Measurements from ENCODE around the gene GPX8.
A peak's percentile ranks its signal among the peaks of the same experiment; 100 is the strongest.

The GPX8 gene

DNA sequence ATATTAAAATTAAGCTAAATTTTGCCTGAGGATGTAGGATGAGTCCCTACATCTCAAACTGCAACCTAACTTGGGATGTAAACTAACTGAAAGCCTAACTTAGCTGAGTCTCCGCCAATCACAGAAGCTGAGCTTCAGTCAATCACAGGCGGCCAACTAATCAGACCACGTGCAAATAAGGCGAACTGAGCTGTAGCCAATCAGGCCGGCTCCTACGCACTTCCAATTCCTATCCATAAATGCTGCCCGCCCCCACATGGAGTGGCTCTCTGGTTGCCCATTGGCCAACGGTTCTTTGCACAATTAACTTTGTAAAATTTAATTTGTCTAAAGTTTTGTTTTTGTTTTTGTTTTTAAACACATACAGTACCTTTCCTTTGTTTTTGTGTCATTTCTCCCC, 13.9 kb upstream of the GPX8 start:
- Histone ChIP-seq H3K27me3 (ENCODE audit: insufficient read depth, low read length, poor library complexity) (no peaks in the 10 kb centered on the region), H3K4me1 (ENCODE audit: control insufficient read depth, low read depth, low read length) (no peaks in the 10 kb centered on the region), H3K27ac (ENCODE audit: low read depth, low read length) (no peak overlapping the region), H2AK5ac (ENCODE audit: low read length) (no peak overlapping the region), H3K23ac (ENCODE audit: low read length) (no peak overlapping the region), H2BK5ac (ENCODE audit: low read length) (no peak overlapping the region), H3K4ac (ENCODE audit: low read depth, low read length) (no peak overlapping the region), H3K18ac (ENCODE audit: low read length) (no peak overlapping the region), H3K79me1 (ENCODE audit: low read length) (no peaks in the 10 kb centered on the region), H3K56ac (ENCODE audit: low read length) (peak overlapping the region; percentile 28), H3K79me2 (ENCODE audit: control insufficient read depth, insufficient read depth, low read length) (no peaks in the 10 kb centered on the region), H3K4me2 (ENCODE audit: low read length) (no peak overlapping the region), H4K5ac (ENCODE audit: low read length) (no peak overlapping the region), H2BK15ac (replicated peaks; ENCODE audit: low read depth) (no peak overlapping the region), H3K9ac (ENCODE audit: low read length) (no peak overlapping the region), H3K36me3 (ENCODE audit: control insufficient read depth, insufficient read depth, low read length) (no peaks in the 10 kb centered on the region), H2BK120ac (ENCODE audit: low read depth, low read length) (no peak overlapping the region), H4K8ac (ENCODE audit: low read depth, low read length) (no peak overlapping the region), H3K4me3 (ENCODE audit: low read length) (no peak overlapping the region)
- WGBS (ENCODE audit: extremely low coverage, insufficient coverage, low lambda C conversion rate): no CpG with 5 or more reads among the region's 8 CpGs
- peak; percentile 32 for DNase-seq

DNA sequence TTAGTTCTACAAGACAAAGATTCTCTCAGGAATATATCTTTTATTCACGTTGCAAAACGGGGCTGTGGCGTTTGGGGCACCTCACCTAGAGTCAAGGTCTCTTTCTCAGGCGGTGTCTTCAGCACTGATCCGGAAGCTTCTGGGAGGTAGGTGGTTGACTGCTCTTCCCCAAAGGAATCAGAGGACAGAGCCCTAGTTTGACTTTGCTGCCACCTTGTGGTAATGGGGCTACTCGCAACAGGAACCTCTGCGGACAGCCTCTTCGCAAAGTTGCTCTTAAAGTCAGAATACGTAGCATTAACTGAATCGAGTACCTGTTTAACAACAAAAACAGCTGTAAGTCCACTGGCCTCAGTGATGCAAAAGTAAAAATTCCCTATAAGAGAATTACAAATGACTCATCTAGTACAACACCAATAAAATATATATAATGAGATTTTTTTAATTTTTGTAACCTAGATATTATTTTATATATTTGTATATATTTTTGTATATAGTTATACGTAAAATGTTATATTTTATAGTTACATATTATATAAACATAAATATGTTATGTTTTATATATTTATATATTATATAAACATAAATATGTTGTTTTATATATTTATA, 13.3 kb upstream of the GPX8 start:
- H3K36me3 ChIP-seq (ENCODE audit: control insufficient read depth, insufficient read depth, low read length): no peaks in the 10 kb centered on the region
- H3K4me3 ChIP-seq (ENCODE audit: low read length): no peak overlapping the region
- H3K79me1 ChIP-seq (ENCODE audit: low read length): no peaks in the 10 kb centered on the region
- H4K8ac ChIP-seq (ENCODE audit: low read depth, low read length): no peak overlapping the region
- H2BK120ac ChIP-seq (ENCODE audit: low read depth, low read length): no peak overlapping the region
- H3K56ac ChIP-seq (ENCODE audit: low read length): no peak overlapping the region
- H2BK5ac ChIP-seq (ENCODE audit: low read length): no peak overlapping the region
- H3K4me1 ChIP-seq (ENCODE audit: control insufficient read depth, low read depth, low read length): no peaks in the 10 kb centered on the region
- H3K27ac ChIP-seq (ENCODE audit: low read depth, low read length): no peak overlapping the region
- no peak overlapping the region for H3K4ac ChIP-seq (ENCODE audit: low read depth, low read length)
- no peak overlapping the region for H3K4me2 ChIP-seq (ENCODE audit: low read length)
- no peak overlapping the region for H2AK5ac ChIP-seq (ENCODE audit: low read length)
- no peaks in the 10 kb centered on the region for H3K79me2 ChIP-seq (ENCODE audit: control insufficient read depth, insufficient read depth, low read length)
- no peaks in the 10 kb centered on the region for H3K27me3 ChIP-seq (ENCODE audit: insufficient read depth, low read length, poor library complexity)
- no peak overlapping the region for H3K23ac ChIP-seq (ENCODE audit: low read length)
- no peak overlapping the region for H3K9ac ChIP-seq (ENCODE audit: low read length)
- no peak overlapping the region for H2BK15ac ChIP-seq (replicated peaks; ENCODE audit: low read depth)
- WGBS (ENCODE audit: extremely low coverage, insufficient coverage, low lambda C conversion rate): no CpG with 5 or more reads among the region's 11 CpGs
- H3K18ac ChIP-seq (ENCODE audit: low read length): no peak overlapping the region
- peak; percentile 95 for DNase-seq
- no peak overlapping the region for H4K5ac ChIP-seq (ENCODE audit: low read length)

GRCh38 chr5:55149308-55149795, 10.6 kb upstream of the GPX8 start:
- Histone ChIP-seq H3K4ac (ENCODE audit: low read depth, low read length) (no peak overlapping the region), H3K18ac (ENCODE audit: low read length) (no peak overlapping the region)
- no CpG with 5 or more reads among the region's 2 CpGs for WGBS (ENCODE audit: extremely low coverage, insufficient coverage, low lambda C conversion rate)

DNA sequence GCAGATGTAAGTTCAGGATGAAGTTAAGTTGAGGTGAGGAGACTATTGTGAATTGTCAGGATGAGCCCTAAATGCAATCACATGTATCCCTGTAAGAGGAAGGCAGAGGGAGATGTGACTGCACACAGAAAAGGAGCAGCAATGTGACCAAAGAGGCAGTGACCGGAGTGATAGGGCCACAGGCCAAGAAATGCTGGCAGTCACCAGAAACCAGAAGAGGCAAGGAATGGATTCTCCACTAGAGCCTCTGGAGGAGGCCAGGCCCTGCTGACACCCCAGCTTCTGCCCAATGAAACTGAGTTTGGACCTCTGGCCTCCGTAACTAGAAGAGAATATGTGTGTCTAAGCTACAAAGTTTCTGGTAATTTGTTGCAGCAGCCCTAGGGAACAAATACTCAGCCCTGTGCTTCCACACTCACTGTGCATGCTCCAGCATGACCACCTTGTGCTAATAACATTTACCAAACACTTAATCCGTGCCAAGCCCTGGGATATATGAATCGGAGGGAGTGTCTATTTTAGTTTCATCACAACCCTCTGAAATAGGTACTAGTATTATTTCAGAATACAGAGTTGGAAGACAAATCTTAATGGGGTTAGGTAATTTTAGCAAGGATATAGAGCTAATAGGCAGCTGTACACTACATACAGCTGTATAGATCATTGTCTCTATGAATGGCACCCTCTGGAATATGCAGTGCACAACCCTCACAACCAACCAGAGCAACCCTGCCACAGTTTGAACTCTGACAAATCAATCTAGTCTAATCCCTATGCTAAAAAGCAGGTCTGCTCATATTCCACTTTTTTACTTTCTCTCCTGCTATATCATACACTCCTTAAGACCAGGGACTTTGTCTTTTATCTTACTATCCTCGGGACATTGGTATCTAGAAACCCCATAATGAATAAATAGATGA, 7.8 kb upstream of the GPX8 start:
- Histone ChIP-seq H2BK5ac (ENCODE audit: low read length) (no peak overlapping the region), H3K4me3 (ENCODE audit: low read length) (no peak overlapping the region), H3K18ac (ENCODE audit: low read length) (no peak overlapping the region), H3K27ac (ENCODE audit: low read depth, low read length) (no peak overlapping the region), H3K9ac (ENCODE audit: low read length) (no peak overlapping the region), H3K27me3 (ENCODE audit: insufficient read depth, low read length, poor library complexity) (no peaks in the 10 kb centered on the region), H2AK5ac (ENCODE audit: low read length) (no peak overlapping the region), H3K4ac (ENCODE audit: low read depth, low read length) (no peak overlapping the region), H3K36me3 (ENCODE audit: control insufficient read depth, insufficient read depth, low read length) (no peaks in the 10 kb centered on the region), H3K56ac (ENCODE audit: low read length) (no peak overlapping the region), H3K79me1 (ENCODE audit: low read length) (no peaks in the 10 kb centered on the region), H3K4me2 (ENCODE audit: low read length) (no peak overlapping the region), H3K23ac (ENCODE audit: low read length) (no peak overlapping the region), H3K79me2 (ENCODE audit: control insufficient read depth, insufficient read depth, low read length) (no peaks in the 10 kb centered on the region), H2BK120ac (ENCODE audit: low read depth, low read length) (no peak overlapping the region), H2BK15ac (replicated peaks; ENCODE audit: low read depth) (no peak overlapping the region), H4K5ac (ENCODE audit: low read length) (no peak overlapping the region), H4K8ac (ENCODE audit: low read depth, low read length) (no peak overlapping the region), H3K4me1 (ENCODE audit: control insufficient read depth, low read depth, low read length) (no peaks in the 10 kb centered on the region)
- DNase-seq: no peak
- no CpG with 5 or more reads among the region's 5 CpGs for WGBS (ENCODE audit: extremely low coverage, insufficient coverage, low lambda C conversion rate)

More at GRCh38 chr5:55149308-55149795, 10.6 kb upstream of the GPX8 start:
- Histone ChIP-seq H2BK5ac (ENCODE audit: low read length) (no peak overlapping the region), H3K27ac (ENCODE audit: low read depth, low read length) (no peak overlapping the region), H3K79me2 (ENCODE audit: control insufficient read depth, insufficient read depth, low read length) (no peaks in the 10 kb centered on the region), H3K4me1 (ENCODE audit: control insufficient read depth, low read depth, low read length) (no peaks in the 10 kb centered on the region), H3K4me2 (ENCODE audit: low read length) (no peak overlapping the region), H2BK120ac (ENCODE audit: low read depth, low read length) (no peak overlapping the region), H3K23ac (ENCODE audit: low read length) (no peak overlapping the region), H3K79me1 (ENCODE audit: low read length) (no peaks in the 10 kb centered on the region), H3K27me3 (ENCODE audit: insufficient read depth, low read length, poor library complexity) (no peaks in the 10 kb centered on the region), H3K9ac (ENCODE audit: low read length) (no peak overlapping the region), H2BK15ac (replicated peaks; ENCODE audit: low read depth) (no peak overlapping the region), H3K36me3 (ENCODE audit: control insufficient read depth, insufficient read depth, low read length) (no peaks in the 10 kb centered on the region), H2AK5ac (ENCODE audit: low read length) (no peak overlapping the region), H3K56ac (ENCODE audit: low read length) (no peak overlapping the region), H4K8ac (ENCODE audit: low read depth, low read length) (no peak overlapping the region), H3K4me3 (ENCODE audit: low read length) (no peak overlapping the region), H4K5ac (ENCODE audit: low read length) (no peak overlapping the region)
- no peak for DNase-seq

DNA sequence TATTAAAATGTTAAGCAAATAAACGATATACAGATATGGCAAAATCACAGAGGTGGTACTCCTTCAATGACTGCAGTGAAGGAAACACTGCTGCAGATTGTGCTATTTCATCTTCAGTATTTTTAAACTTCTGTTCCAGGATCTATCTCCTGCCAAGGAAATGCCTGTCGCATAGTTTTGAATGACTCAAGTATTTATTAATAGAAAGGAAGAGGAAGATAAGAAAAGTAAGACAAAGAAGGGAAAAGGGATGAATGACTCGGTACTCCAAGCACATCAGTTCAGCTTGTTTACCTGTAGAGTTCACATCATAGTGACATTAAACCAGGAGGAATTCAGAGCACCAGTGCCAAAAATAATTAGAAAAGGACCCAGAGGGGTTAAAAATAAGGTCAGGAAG, 5.1 kb upstream of the GPX8 start:
- Histone ChIP-seq H3K27me3 (ENCODE audit: insufficient read depth, low read length, poor library complexity) (no peaks in the 10 kb centered on the region), H2BK5ac (ENCODE audit: low read length) (no peak overlapping the region), H2AK5ac (ENCODE audit: low read length) (no peak overlapping the region), H3K4me1 (ENCODE audit: control insufficient read depth, low read depth, low read length) (no peaks in the 10 kb centered on the region), H3K9ac (ENCODE audit: low read length) (no peak overlapping the region), H3K23ac (ENCODE audit: low read length) (no peak overlapping the region), H3K4me3 (ENCODE audit: low read length) (no peak overlapping the region), H3K18ac (ENCODE audit: low read length) (no peak overlapping the region), H4K8ac (ENCODE audit: low read depth, low read length) (no peak overlapping the region), H3K79me2 (ENCODE audit: control insufficient read depth, insufficient read depth, low read length) (no peaks in the 10 kb centered on the region), H3K79me1 (ENCODE audit: low read length) (no peaks in the 10 kb centered on the region), H3K4me2 (ENCODE audit: low read length) (no peak overlapping the region), H3K27ac (ENCODE audit: low read depth, low read length) (no peak overlapping the region), H2BK15ac (replicated peaks; ENCODE audit: low read depth) (no peak overlapping the region), H4K5ac (ENCODE audit: low read length) (no peak overlapping the region), H3K4ac (ENCODE audit: low read depth, low read length) (no peak overlapping the region), H2BK120ac (ENCODE audit: low read depth, low read length) (no peak overlapping the region), H3K56ac (ENCODE audit: low read length) (no peak overlapping the region), H3K36me3 (ENCODE audit: control insufficient read depth, insufficient read depth, low read length) (no peaks in the 10 kb centered on the region)
- no peak for DNase-seq
- 100% methylated on average over 1 of the region's 3 CpGs for whole genome bisulfite sequencing (ENCODE audit: extremely low coverage, insufficient coverage, low lambda C conversion rate)
